HCT116 (cell line): Measurements from ENCODE around the gene TLN1. TPM values are rescaled to one million over a fixed set of nuclear protein-coding genes. Genes with fewer than 3 reads are reported as not detected.

Experiments
- ATAC-seq: fragments of 200-7000 bp; cut with Tn5 transposase; 2 replicates; pipeline ENCODE4 v1.9.1; 2020; ENCODE audit warnings: mild to moderate bottlenecking, moderate library complexity
- BruUV-seq: library from RNA; stranded (reverse); fragments of 400-500 nt; replicated peaks from 2 replicates; lab custom pipeline; 2021; lab: Mats Ljungman, UMichigan
- CTCF ChIA-PET: fragments of 300-600 bp; sonication (Branson Sonifier 250); formaldehyde crosslinking; loops from one replicate; lab custom pipeline; 2021; ENCODE audit warnings: antibody characterized with exemption; lab: Charles Lee
- POLR2A ChIA-PET: fragments of 300-600, 350-600 bp; sonication (Branson Sonifier 250); formaldehyde crosslinking; loops from one replicate; lab custom pipeline; 2021; ENCODE audit warnings: antibody characterized with exemption; lab: Charles Lee
- RAD21 ChIA-PET, 2 experiments: fragments of 300-600 bp; sonication (Branson Sonifier 250); formaldehyde crosslinking; loops; one replicate each; lab custom pipeline; 2023; ENCODE audit warnings: low total read pairs in 2 of 2; ENCODE audit not compliant: uncharacterized antibody in 2 of 2, unreplicated experiment in 2 of 2, low non-redundant PET in 1 of 2; lab: Charles Lee
- DNase-seq: peaks from one replicate; pipeline ENCODE4 v3.0.0-alpha.2; 2010; ENCODE audit warnings: low read depth, low spot score
- H2AFZ ChIP-seq: fragments of 200-600 bp; shearing (Covaris generic), sonication (generic); 2 replicates; pipeline ENCODE4 v1.6.1; 2017; ENCODE audit warnings: low read depth, mixed run types, mixed read lengths, antibody characterized with exemption, low read length; ENCODE audit not compliant: poor library complexity, severe bottlenecking
- H3K27ac ChIP-seq: 2 replicates; pipeline ENCODE4 v1.5.1; 2012; ENCODE audit warnings: low read depth, low read length
- H3K27me3 ChIP-seq: fragments of 200-600 bp; sonication (generic); 2 replicates; pipeline ENCODE4 v1.6.1; 2016; ENCODE audit warnings: mixed run types, low read length, mixed read lengths; ENCODE audit not compliant: insufficient read depth
- H3K36me3 ChIP-seq, 2 experiments: fragments of 200-500 bp in 1 of 2; fragments of 200-600 bp in 1 of 2; sonication (Bioruptor generic) in 1 of 2; sonication (generic) in 1 of 2; 2 replicates each; pipeline versions ENCODE4 v1.5.1 to v1.6.1; 2014 to 2016; ENCODE audit warnings: low read length in 2 of 2, inconsistent platforms in 1 of 2, mixed read lengths in 1 of 2, mixed run types in 1 of 2; ENCODE audit not compliant: insufficient read depth in 2 of 2, control insufficient read depth in 1 of 2
- H3K4me1 ChIP-seq, 2 experiments: fragments of 200-600 bp in 1 of 2; sonication (generic) in 1 of 2; 2 replicates each; pipeline versions ENCODE4 v1.5.1 to v1.6.1; 2012 to 2017; ENCODE audit warnings: low read length in 2 of 2, inconsistent platforms in 1 of 2, mild to moderate bottlenecking in 1 of 2, mixed read lengths in 1 of 2, mixed run types in 1 of 2, moderate library complexity in 1 of 2; ENCODE audit not compliant: insufficient read depth in 2 of 2, control insufficient read depth in 1 of 2
- H3K4me2 ChIP-seq: fragments of 200-600 bp; sonication (generic); 2 replicates; pipeline ENCODE4 v1.6.1; 2017; ENCODE audit warnings: mixed run types, low read length, mixed read lengths
- H3K4me3 ChIP-seq, 2 experiments: fragments of 200-600 bp in 1 of 2; sonication (generic) in 1 of 2; replicated peaks in 1 of 2; 2 replicates each; pipeline ENCODE4 v1.5.1; 2011 to 2016; ENCODE audit warnings: low read length in 2 of 2, control low read depth in 1 of 2, low read depth in 1 of 2, mild to moderate bottlenecking in 1 of 2, mixed read lengths in 1 of 2, mixed run types in 1 of 2
- H3K79me2 ChIP-seq: fragments of 200-600 bp; sonication (generic); 2 replicates; pipeline ENCODE4 v1.6.1; 2017; ENCODE audit warnings: mild to moderate bottlenecking, mixed run types, low read length, moderate library complexity, mixed read lengths; ENCODE audit not compliant: insufficient read depth
- H3K9ac ChIP-seq: fragments of 200-600 bp; sonication (generic); 2 replicates; pipeline ENCODE4 v1.6.1; 2016; ENCODE audit warnings: low read length, mixed read lengths
- H3K9me2 ChIP-seq: fragments of 200-600 bp; sonication (generic), shearing (Covaris generic); 2 replicates; pipeline ENCODE4 v1.6.1; 2017; ENCODE audit warnings: mixed run types, mild to moderate bottlenecking, moderate library complexity; ENCODE audit not compliant: insufficient read depth
- H3K9me3 ChIP-seq, 2 experiments: fragments of 200-500 bp in 1 of 2; fragments of 200-600 bp in 1 of 2; sonication (Bioruptor generic) in 1 of 2; sonication (generic) in 1 of 2; 2 replicates each; pipeline ENCODE4 v1.6.1; 2014 to 2017; ENCODE audit warnings: low read length in 2 of 2, mixed read lengths in 2 of 2, inconsistent platforms in 1 of 2, low read depth in 1 of 2, mild to moderate bottlenecking in 1 of 2, mixed run types in 1 of 2, moderate library complexity in 1 of 2; ENCODE audit not compliant: control insufficient read depth in 1 of 2, insufficient read depth in 1 of 2
- H4K20me1 ChIP-seq: fragments of 200-600 bp; sonication (generic), shearing (Covaris generic); 2 replicates; pipeline ENCODE4 v1.6.1; 2017; ENCODE audit warnings: mixed run types, mild to moderate bottlenecking, moderate library complexity; ENCODE audit not compliant: insufficient read depth
- CBX3 ChIP-seq: IDR thresholded peaks from 2 replicates; pipeline ENCODE4 v1.6.1; 2012; ENCODE audit warnings: low read depth
- EGR1 ChIP-seq: IDR thresholded peaks from 2 replicates; pipeline ENCODE4 v1.6.1; 2012; ENCODE audit warnings: low read depth
- EZH2 ChIP-seq: fragments of 200-600 bp; sonication (generic); IDR thresholded peaks from 2 replicates; pipeline ENCODE4 v1.6.1; 2017; ENCODE audit warnings: antibody characterized with exemption, mixed run types
- POLR2A ChIP-seq: IDR thresholded peaks from 2 replicates; pipeline ENCODE4 v1.7.0; 2011; ENCODE audit warnings: borderline replicate concordance; ENCODE audit not compliant: insufficient read depth, insufficient read length; ENCODE audit errors: extremely low read depth
- POLR2AphosphoS5 ChIP-seq: IDR thresholded peaks from 2 replicates; pipeline ENCODE4 v1.6.1; 2011; ENCODE audit warnings: mild to moderate bottlenecking, low read depth, low read length, moderate library complexity
- RAD21 ChIP-seq: IDR thresholded peaks from 2 replicates; pipeline ENCODE4 v1.6.1; 2012; ENCODE audit warnings: low read depth, mild to moderate bottlenecking
- SRF ChIP-seq: IDR thresholded peaks from 2 replicates; pipeline ENCODE4 v1.6.1; 2012; ENCODE audit warnings: low read depth
- TCF7L2 ChIP-seq: IDR thresholded peaks from 2 replicates; pipeline ENCODE4 v1.7.0; 2011; ENCODE audit warnings: borderline replicate concordance, inconsistent platforms; ENCODE audit not compliant: insufficient read depth, insufficient read length; ENCODE audit errors: extremely low read depth
- ZNF274 ChIP-seq: fragments of 200-500 bp; sonication (Bioruptor generic); IDR thresholded peaks from 2 replicates; pipeline ENCODE4 v1.6.1; 2014; ENCODE audit warnings: mild to moderate bottlenecking, low read depth, low read length, inconsistent platforms
- intact Hi-C: fragments of 100-400 bp; cut with micrococcal nuclease; formaldehyde crosslinking; loops from 2 replicates; pipeline ENCODE4 v1.10.0; 2022
- total RNA-seq: library from RNA; stranded (reverse); gene quantifications from one replicate; pipeline ENCODE4 v1.2.1, GENCODE V29; 2021; ENCODE audit not compliant: unreplicated experiment
- TF ChIP-seq, protein P1 (sequence below): IDR thresholded peaks from 2 replicates; pipeline ENCODE4 v1.6.1; 2012; ENCODE audit warnings: low read depth
- TF ChIP-seq, protein P2 (sequence below): IDR thresholded peaks from 2 replicates; pipeline ENCODE4 v1.6.1; 2012
- TF ChIP-seq, protein P3 (sequence below): IDR thresholded peaks from 2 replicates; pipeline ENCODE4 v1.6.1; 2012
- TF ChIP-seq, protein P4 (sequence below): IDR thresholded peaks from 2 replicates; pipeline ENCODE4 v1.6.1; 2011; ENCODE audit warnings: mild to moderate bottlenecking, low read length, moderate library complexity; ENCODE audit not compliant: insufficient replicate concordance; ENCODE audit errors: extremely low read depth

Gene TLN1
- total RNA-seq, 1 experiment from 2014 or later: 144 TPM

DNA sequence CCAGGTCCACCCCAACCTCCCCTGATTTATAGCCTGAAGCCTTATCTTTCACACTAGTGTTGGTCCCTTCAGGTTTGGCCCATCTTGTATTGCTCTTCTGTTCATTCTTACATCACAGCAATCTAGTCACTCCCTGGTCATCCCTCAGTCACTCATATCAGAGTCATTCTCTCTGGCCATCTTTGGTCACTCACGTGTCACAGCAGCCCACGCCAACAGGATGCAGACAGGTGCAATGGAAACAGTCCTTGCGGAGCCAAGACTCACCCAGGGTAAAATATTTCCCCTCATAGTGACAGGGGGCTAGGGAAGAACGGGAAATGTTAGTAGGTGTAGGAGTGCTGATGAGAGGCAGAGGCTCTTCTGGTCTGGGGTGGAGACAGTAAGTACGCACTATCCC is 21.5 kb upstream of the TLN1 start:
- no peak overlapping the region for H3K27ac ChIP-seq
- TF ChIP-seq CBX3 (no peak), RAD21 (no peak), SRF (no peak), EZH2 (no peak), POLR2A (no peak), EGR1 (no peak), TCF7L2 (no peak), ZNF274 (no peak), POLR2AphosphoS5 (no peak)
- TF ChIP-seq, protein P1, sequence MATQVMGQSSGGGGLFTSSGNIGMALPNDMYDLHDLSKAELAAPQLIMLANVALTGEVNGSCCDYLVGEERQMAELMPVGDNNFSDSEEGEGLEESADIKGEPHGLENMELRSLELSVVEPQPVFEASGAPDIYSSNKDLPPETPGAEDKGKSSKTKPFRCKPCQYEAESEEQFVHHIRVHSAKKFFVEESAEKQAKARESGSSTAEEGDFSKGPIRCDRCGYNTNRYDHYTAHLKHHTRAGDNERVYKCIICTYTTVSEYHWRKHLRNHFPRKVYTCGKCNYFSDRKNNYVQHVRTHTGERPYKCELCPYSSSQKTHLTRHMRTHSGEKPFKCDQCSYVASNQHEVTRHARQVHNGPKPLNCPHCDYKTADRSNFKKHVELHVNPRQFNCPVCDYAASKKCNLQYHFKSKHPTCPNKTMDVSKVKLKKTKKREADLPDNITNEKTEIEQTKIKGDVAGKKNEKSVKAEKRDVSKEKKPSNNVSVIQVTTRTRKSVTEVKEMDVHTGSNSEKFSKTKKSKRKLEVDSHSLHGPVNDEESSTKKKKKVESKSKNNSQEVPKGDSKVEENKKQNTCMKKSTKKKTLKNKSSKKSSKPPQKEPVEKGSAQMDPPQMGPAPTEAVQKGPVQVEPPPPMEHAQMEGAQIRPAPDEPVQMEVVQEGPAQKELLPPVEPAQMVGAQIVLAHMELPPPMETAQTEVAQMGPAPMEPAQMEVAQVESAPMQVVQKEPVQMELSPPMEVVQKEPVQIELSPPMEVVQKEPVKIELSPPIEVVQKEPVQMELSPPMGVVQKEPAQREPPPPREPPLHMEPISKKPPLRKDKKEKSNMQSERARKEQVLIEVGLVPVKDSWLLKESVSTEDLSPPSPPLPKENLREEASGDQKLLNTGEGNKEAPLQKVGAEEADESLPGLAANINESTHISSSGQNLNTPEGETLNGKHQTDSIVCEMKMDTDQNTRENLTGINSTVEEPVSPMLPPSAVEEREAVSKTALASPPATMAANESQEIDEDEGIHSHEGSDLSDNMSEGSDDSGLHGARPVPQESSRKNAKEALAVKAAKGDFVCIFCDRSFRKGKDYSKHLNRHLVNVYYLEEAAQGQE: no peak
- TF ChIP-seq, protein P2, sequence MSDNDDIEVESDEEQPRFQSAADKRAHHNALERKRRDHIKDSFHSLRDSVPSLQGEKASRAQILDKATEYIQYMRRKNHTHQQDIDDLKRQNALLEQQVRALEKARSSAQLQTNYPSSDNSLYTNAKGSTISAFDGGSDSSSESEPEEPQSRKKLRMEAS: no peak
- TF ChIP-seq, protein P3, sequence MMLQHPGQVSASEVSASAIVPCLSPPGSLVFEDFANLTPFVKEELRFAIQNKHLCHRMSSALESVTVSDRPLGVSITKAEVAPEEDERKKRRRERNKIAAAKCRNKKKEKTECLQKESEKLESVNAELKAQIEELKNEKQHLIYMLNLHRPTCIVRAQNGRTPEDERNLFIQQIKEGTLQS: no peak
- TF ChIP-seq, protein P4, sequence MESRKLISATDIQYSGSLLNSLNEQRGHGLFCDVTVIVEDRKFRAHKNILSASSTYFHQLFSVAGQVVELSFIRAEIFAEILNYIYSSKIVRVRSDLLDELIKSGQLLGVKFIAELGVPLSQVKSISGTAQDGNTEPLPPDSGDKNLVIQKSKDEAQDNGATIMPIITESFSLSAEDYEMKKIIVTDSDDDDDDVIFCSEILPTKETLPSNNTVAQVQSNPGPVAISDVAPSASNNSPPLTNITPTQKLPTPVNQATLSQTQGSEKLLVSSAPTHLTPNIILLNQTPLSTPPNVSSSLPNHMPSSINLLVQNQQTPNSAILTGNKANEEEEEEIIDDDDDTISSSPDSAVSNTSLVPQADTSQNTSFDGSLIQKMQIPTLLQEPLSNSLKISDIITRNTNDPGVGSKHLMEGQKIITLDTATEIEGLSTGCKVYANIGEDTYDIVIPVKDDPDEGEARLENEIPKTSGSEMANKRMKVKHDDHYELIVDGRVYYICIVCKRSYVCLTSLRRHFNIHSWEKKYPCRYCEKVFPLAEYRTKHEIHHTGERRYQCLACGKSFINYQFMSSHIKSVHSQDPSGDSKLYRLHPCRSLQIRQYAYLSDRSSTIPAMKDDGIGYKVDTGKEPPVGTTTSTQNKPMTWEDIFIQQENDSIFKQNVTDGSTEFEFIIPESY: no peak
- TF ChIP-seq, all 23 proteins: peak for 0
- DNase-seq: no peak
- no peaks in the 10 kb centered on the region for H3K27me3 ChIP-seq
- H3K36me3 ChIP-seq: peaks cover 18 to 24% of the 10 kb centered on the region in 2 experiments; a peak in 3 of 4 replicates
- no peaks in the 10 kb centered on the region for H3K9me3 ChIP-seq
- no peak overlapping the region for H3K4me3 ChIP-seq
- no peak overlapping the region for H3K4me2 ChIP-seq
- CTCF ChIA-PET: no interaction called here
- RAD21 ChIA-PET: no interaction called here
- no peak for ATAC-seq
- H3K79me2 ChIP-seq: peaks cover 28% of the 10 kb centered on the region
- no TSS peak for BruUV-seq
- intact Hi-C loops: no loop called here
- H4K20me1 ChIP-seq: no peaks in the 10 kb centered on the region
- H3K9ac ChIP-seq: no peak overlapping the region
- peaks cover 13 to 25% of the 10 kb centered on the region in 2 experiments for H3K4me1 ChIP-seq
- H3K9me2 ChIP-seq: no peaks in the 10 kb centered on the region
- H2AFZ ChIP-seq: no peak overlapping the region
- POLR2A ChIA-PET: interaction anchor here (1.2 kb wide), 1 partner anchor 22 kb away, joined by 4 read pairs; the partner anchor contains the start of genes CREB3 and TLN1
